Measurements from ENCODE around the gene SLC9A3.
A peak's percentile ranks its signal among the peaks of the same experiment; 100 is the strongest.

Gene SLC9A3

DNA sequence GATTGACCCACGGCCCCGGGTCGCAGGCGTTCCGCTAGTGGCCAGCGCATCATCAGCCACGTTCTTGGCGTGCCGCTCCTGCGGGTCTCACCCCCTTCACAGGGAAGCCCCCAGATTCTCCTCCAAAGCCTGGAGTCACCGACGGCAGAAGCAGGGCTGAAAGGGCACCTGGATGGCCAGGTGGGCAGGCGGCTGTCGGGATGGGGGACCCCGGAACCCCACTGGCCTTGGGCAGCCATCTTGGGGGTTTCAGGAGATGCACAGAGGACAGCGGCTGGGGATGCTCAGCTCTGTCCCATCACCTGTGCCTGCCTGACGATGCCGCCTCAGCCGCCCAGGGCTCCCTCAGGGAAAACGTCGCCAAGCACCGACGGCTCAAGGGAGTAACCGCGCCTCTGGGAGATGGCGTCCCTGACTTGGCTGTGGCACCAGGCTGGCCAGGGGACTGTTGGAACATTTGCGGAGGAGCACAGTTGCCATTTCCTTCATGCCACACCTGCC lies 14.1 kb upstream of the SLC9A3 start:
- no peak for DNase-seq

DNA sequence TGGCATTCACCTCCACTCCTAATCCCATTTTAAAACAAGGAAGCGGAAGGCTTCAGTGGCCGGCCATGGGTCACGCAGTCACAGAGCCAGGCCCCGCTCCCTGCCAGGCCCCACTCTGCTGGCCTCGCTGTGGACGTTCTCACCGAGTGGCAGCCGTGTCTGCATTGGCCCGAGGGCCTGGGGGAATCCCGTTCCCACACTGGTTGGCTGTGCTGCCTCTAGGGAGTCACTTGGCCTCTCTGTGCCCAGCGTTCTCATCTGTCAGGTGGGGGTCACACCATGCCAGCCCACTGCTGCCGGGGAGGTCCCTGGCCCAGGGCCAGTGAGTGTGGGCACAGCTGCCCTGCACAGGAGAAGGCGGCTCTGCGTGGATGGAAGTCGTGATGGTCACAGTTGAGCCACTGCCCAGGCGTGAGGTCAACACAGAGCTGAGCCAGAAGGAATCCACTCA lies 13.4 kb upstream of the SLC9A3 start:
- no peak for DNase-seq

GRCh38 chr5:537098-537497 lies 12.8 kb upstream of the SLC9A3 start:
- no peak for DNase-seq

- no peak for DNase-seq
Observed at GRCh38 chr5:535846-536698, 11.8 kb upstream of the SLC9A3 start.

DNA sequence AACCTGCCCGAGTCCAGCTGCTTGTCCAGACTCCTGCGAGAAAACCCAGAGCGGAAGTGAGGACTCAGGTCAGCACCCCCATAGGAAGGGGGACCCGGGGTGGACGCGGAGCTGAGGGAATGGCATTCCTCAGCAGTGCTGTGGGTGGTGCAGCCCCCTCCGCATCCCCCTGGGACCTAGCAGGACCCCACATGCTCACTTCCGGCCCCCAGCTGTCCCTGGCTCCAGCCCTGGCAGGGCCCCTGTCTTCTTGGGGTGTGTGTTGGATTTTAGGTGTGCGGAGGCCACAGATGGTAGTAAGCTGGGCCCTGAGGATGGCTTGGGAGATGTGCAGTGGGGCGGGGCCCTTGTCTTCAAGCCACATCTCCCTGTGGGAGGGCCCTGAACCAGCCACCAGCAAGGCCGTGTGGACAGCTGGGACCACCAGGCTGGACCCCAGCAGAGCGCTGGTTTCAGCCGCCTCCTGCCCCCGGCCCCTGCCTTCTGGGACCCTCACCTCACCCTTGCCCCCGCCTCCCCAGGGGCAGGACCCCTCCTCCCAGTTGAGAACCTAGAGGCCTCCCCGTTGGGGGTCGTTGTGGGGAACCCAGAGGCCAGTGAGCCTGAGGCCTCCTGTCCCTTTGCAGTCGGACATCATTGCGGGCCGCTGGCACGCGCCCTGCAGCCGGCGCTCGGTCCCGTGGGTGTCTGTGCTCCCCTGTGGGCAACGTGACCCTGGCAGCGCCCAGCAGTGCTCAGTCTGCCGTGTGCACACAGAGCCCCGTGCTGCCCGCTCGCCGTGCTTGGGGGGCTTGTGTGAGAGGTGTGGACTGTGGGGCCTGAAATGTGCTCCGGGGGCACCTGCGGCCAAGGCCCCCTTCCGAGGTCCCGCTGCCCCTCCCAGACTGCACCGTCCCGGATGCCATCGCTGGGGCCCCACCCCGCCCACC lies 10.8 kb upstream of the SLC9A3 start:
- no peak for DNase-seq

DNA sequence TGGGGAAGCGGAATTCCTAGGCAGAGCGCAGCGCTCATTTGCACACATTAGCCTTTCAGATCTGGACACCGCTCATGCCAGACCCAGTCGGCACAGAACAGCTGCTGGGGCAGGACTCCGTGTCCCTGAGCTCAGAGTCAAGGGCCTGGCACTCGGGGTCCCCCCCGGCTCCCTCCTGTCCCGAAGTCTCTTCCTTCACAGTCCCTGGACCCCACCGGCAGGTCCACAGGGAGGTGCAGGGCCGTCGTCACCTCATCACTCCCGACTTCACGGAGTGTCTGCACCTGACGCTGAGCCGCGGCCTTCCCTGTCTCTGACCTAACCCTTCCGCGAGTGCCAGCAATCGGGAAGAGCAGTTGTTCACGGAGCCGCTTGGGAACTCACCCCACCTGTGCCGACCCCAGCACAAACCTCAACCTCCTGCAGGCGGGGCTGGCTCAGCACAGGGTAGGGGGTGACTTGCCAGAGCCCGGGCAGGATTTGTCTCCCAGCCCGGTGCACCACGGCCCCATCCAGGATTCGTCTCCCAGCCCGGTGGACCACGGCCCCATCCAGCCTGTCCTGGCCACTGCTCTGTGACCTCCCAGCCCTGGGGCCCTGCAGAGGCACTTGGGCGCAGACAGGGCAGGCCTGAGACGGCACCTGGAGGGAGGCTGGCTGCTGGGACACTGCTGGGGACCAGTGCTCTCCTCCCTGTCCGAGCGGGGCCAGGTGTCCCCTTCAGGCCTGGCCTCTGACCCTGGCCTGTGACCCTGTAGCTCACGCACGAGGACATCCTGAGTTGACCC lies 9.9 kb upstream of the SLC9A3 start:
- no peak for DNase-seq

DNA sequence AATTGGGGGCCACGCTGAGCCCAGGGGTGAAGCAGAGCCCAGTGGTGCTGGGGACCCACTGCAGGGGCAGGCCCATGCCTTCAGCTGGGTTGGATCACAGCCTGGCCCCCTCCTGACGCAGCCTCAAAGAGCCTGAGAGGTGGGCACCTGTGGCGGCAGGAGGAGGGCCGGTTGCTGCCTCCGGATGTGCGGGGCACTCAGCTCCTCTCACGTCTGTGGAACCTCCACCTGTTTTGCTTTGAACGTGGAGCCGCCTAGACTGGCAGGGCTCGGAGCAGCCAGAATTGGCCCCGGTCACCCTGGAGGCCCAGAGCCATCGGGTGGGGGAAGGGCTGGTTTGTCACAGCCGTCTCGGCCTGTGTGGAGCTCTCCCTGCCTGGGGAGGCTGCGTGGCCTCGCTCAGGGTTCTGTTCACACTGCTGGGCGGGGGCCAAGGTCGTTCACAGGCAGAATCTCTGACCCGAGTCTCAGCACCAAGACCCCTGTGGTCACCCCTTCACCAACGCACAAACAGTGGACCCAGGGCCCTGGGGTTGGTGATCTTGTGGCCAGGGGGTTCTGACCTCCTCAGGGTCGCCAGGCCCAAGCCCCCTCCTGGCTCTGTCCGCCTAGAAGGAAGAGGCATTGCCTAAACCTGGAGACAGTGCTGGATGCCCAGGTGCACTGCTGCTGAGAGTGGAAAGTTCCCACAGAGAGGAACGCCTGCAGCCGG lies 9.2 kb upstream of the SLC9A3 start:
- no peak for DNase-seq

DNA sequence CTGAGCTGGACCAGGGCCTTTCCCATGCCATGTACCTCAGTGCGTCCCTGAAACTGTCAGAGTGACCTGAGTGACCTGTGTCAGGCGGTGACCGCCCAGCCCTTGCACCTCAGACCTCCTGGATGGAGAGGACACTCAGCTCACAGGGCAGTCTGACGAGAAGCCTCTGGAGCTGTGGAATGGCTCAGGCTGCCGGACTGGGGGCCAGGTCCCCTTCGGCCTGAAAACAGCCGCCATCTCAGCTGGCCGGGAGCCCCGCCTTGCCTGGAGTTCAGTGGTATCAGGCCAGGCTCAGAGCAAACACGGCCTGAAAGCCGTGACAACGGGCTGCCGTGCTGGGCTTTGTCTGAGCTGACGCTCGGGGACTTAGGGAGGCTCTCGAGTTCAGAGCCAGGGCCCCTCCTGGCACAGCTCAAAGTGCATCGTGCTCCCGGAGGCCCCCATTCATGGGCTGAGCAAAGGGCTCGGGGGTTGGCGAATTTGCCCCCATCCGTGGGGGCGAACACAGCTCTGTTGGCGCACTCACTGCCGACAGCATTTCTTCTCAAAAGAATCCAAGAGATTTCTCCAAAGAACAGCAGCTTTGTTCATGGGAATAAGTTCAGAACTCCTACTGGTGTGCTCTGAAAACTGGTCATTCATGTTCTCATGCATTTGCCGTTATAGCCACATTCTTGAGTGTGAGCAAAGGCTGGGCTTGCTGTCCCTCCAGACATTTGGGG lies 8.4 kb upstream of the SLC9A3 start:
- no peak for DNase-seq

DNA sequence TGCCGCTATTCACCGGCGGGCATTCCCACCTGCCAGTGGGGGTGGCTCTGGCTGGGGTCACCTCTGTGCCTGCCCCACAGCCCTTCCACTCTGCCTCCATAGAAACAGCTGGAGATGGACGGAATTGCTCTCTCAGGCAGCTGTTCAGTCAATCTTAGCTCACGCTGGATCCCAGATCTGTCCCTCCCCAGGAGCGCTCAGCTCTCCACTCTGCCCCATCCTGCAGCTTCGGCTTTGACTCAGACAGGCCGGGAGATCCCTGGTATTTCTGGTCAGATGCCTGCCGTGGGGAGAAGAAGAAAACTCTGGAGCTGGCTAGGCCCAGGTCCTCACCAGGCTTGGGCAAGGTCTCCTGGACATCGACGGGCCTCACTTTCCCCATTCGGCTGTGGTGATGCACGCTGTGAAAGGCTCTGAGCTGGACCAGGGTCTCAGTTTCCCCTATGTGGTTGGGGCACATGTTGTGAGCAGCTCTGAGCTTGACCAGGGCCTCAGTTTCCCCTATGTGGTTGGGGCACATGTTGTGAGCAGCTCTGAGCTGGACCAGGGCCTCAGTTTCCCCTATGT lies 7.6 kb upstream of the SLC9A3 start:
- DNase-seq = no peak

DNA sequence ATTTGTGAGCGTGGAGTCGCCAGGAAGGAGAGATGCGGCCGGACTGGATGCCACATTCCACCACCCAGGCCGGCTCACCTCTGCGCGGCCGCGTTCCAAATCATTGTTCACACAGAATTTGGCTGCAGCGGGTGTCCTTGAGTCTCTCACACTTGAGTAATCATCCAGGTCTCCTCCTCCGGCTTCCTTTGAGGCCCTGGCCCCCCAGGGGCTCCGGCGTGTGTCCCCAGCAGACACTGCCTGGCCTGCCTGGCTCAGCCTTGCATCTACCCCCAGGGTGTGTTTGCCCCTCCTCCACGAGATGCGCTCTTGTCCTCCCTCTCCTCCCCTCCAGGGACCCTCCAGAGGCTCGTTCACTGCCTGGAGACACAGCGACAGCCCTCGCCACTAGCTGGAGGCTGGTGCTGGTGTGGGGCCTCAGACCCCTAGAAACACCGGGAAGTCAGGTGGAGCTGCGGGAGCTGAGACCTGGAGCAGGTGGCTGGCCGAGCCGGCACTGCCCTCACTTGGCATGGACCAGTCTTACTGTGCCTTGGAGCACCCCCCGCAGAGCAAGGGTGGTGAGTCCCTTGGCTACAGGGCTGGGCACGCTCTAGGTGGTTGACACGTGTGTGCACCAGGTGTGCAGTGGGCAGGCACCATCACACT lies 7.0 kb upstream of the SLC9A3 start:
- DNase-seq = no peak

DNA sequence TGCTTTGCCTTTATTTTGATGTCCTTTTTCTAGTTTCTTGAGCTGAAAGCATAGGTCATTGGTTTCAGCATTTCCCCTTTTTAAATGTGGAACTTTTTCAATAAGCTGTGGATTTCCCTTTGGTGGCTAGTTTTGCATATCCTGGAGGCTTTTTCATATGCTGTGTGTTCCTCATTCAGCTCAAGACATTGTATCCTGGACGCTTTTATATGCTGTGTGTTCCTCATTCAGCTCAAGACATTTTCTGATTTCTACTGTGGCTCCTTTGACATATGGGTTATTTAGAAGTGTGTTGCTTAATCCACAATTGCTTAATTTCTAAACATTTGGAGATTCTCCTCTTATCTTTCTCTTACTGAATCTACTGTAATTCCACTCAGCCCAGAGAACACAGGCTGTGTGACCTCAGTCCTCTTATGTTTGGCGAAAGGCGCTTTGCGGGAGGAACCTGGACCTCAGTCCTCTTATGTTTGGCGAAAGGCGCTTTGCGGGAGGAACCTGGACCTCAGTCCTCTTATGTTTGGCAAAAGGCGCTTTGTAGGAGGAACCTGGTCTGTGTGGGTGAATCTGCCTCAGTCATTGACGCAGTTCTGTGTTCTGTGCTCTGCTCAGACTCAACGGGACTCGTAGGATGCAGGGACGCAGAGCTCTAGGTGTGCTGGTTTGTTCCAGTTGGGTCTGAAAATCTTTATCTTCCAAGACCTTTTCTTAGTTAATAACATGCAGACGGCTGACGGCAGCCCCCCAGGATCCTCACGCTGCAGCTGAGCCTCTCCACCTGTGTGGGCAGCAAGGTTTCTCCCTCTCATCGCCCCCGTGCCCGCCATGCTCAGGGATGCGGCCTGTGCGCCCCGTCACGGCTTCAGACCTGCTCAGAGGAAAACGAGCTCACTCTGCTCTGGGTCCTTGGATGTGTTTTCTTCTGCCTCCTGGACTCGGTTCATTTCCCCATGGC lies 6.0 kb upstream of the SLC9A3 start:
- DNase-seq = peak; percentile 51

- no peak for DNase-seq
Observed at GRCh38 chr5:528629-529511, 4.6 kb upstream of the SLC9A3 start.

DNA sequence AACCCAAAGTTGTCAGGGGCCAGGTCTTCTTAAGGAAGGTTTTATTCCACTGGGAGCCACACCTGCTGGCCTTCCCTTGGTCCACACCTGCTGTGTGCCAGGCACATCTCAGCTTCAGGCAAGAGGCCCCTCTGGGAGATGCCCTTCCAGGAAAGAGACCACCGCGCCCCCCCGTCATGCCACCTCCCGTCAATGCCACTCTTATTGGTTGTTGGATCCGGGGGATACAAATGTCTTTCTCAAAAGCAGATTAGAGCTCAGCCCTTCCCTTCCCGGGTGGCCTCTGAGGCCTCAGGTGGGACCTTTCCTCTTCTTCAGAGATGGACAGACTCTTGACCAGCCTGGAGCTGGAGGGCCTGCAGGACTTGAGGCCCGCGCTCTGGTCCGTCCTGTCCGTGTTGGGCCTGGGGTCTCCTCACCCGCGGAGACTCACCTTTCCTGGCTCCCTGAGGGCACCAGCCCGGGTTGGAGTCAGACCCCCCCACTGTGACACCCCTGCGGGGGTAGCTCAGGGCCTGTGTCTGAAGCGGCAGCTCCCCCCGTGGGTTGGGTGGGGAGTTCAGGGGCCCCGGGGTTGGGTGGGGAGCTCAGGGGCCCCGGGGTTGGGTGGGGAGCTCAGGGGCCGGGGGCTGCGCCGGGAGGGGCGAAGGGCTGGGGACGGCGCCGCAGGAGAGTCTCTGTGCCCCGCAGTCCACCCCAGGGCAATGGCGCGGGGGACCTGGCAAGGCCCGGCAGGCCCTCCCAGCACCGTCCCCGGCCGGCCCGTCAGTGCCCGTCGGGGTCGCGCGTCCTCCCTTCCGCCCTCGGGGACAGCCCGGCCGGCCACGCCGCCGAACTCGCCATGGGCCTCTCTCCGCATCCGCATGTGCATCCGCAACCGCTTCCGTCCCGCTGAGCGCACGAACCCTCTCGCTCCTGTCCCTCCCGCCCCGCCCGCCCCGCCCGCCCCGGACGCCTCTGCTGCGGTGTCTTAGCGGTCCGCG lies 3.7 kb upstream of the SLC9A3 start:
- DNase-seq = no peak

DNA sequence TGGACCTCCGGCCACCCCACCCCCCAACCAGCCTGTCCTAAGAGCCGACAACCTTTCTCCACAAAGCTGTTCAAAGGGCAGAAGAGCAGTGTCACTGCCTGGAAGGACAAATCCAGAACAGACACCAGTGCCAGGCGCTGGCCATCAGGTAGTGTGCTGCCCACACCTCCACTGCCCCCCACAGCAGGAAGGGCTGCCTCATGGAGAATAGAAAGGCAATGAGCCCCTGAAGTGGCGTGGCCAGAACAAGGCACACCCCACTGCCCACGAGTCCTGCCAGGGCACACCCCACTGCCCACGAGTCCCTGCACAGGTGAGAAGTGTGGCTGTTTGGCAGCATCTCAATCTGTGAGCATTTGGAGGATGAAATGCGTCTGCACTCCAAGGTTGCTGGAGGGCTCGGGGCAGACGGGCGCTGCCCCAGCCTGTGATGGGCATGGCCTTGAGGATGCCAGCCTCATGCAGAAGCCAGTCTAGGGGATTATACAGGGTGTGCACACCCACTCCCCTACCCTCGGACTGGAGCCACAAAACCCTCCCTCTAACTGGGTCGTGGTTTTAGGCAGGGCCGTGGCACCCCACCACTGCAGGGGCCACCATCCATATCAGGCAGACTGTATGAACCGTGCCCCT lies 2.3 kb upstream of the SLC9A3 start:
- DNase-seq = no peak

GRCh38 chr5:525916-526315 lies 1.7 kb upstream of the SLC9A3 start:
- no peak for DNase-seq

- DNase-seq = no peak
Observed at GRCh38 chr5:524973-525761, 918 bp upstream of the SLC9A3 start.

Data from GDM1 (cell line).